IMR-90 (cell line): ENCODE data around the gene PPFIBP2. TPM values are rescaled to one million over a fixed set of nuclear protein-coding genes. Genes with fewer than 3 reads are reported as not detected.

ENCODE experiments used
- ATAC-seq: fragments of 200-7000 bp; cut with Tn5 transposase; 2 replicates; pipeline ENCODE4 v1.9.1; 2020; ENCODE audit warnings: low read depth, mild to moderate bottlenecking, moderate library complexity
- BruUV-seq: library from RNA; stranded (reverse); fragments of 400-500 nt; replicated peaks from 2 replicates; lab custom pipeline; 2021; lab: Mats Ljungman, UMichigan
- CTCF ChIA-PET: fragments of 300-600 bp; formaldehyde crosslinking; extraction: SDS; loops from one replicate; lab custom pipeline; 2021; ENCODE audit warnings: antibody characterized with exemption; lab: Yijun Ruan, JAX
- POLR2A ChIA-PET: fragments of 300-600 bp; sonication (Branson Sonifier 250); formaldehyde crosslinking; loops from one replicate; lab custom pipeline; 2022; ENCODE audit warnings: antibody characterized with exemption; ENCODE audit not compliant: unreplicated experiment; lab: Charles Lee
- DNase-seq: peaks from one replicate; pipeline ENCODE4 v3.0.0; 2013
- H2AFZ ChIP-seq: replicated peaks from 2 replicates; pipeline ENCODE3; 2013; ENCODE audit warnings: low read length, mild to moderate bottlenecking; ENCODE audit not compliant: poor library complexity
- H2AK5ac ChIP-seq: 2 replicates; pipeline ENCODE4 v1.6.1; 2013; ENCODE audit warnings: low read depth, low read length, inconsistent platforms
- H2AK9ac ChIP-seq: replicated peaks from 2 replicates; pipeline ENCODE3; 2013; ENCODE audit warnings: mild to moderate bottlenecking, low read depth, low read length, moderate library complexity; ENCODE audit not compliant: poor library complexity
- H2BK120ac ChIP-seq: 2 replicates; pipeline ENCODE4 v1.6.1; 2013; ENCODE audit warnings: low read depth, low read length, inconsistent platforms
- H2BK15ac ChIP-seq: 3 replicates; pipeline ENCODE4 v1.6.1; 2013; ENCODE audit warnings: low read depth, low read length, inconsistent platforms
- H2BK20ac ChIP-seq: 2 replicates; pipeline ENCODE4 v1.6.1; 2013; ENCODE audit warnings: low read depth, mild to moderate bottlenecking, inconsistent platforms, low read length, moderate library complexity
- H2BK5ac ChIP-seq: 2 replicates; pipeline ENCODE4 v1.6.1; 2013; ENCODE audit warnings: mild to moderate bottlenecking, low read depth, low read length, inconsistent platforms; ENCODE audit not compliant: poor library complexity, severe bottlenecking
- H3K14ac ChIP-seq: replicated peaks from 2 replicates; pipeline ENCODE4 v1.6.1; 2013; ENCODE audit warnings: low read depth, low read length, inconsistent platforms
- H3K18ac ChIP-seq: 2 replicates; pipeline ENCODE4 v1.6.1; 2013; ENCODE audit warnings: low read depth, low read length, control low read depth
- H3K23ac ChIP-seq: 2 replicates; pipeline ENCODE4 v1.6.1; 2013; ENCODE audit warnings: low read depth, low read length, inconsistent platforms
- H3K27ac ChIP-seq: 2 replicates; pipeline ENCODE4 v1.5.1; 2013; ENCODE audit warnings: mild to moderate bottlenecking, control low read depth, low read length; ENCODE audit not compliant: insufficient read depth
- H3K27me3 ChIP-seq: 2 replicates; pipeline ENCODE4 v1.6.1; 2013; ENCODE audit warnings: low read length; ENCODE audit not compliant: control insufficient read depth, insufficient read depth
- H3K36me3 ChIP-seq: 2 replicates; pipeline ENCODE4 v1.6.1; 2013; ENCODE audit warnings: low read length, mixed read lengths; ENCODE audit not compliant: control insufficient read depth, insufficient read depth
- H3K4ac ChIP-seq: 2 replicates; pipeline ENCODE4 v1.6.1; 2013; ENCODE audit warnings: low read depth, low read length, inconsistent platforms
- H3K4me1 ChIP-seq: 2 replicates; pipeline ENCODE4 v1.6.1; 2013; ENCODE audit warnings: low read length, mixed read lengths; ENCODE audit not compliant: control insufficient read depth, insufficient read depth
- H3K4me2 ChIP-seq: 2 replicates; pipeline ENCODE4 v1.6.1; 2013; ENCODE audit warnings: low read depth, mild to moderate bottlenecking, control low read depth, low read length, moderate library complexity
- H3K4me3 ChIP-seq: 2 replicates; pipeline ENCODE4 v1.5.1; 2013; ENCODE audit warnings: low read depth, mild to moderate bottlenecking, control low read depth, low read length, moderate library complexity; ENCODE audit not compliant: insufficient read depth
- H3K56ac ChIP-seq: 2 replicates; pipeline ENCODE4 v1.6.1; 2013; ENCODE audit warnings: low read length, inconsistent platforms; ENCODE audit not compliant: insufficient read depth; ENCODE audit errors: extremely low read depth
- H3K79me1 ChIP-seq, 2 experiments: 2 replicates each; pipeline ENCODE4 v1.6.1; 2013; ENCODE audit warnings: low read length in 2 of 2, inconsistent platforms in 1 of 2, low read depth in 1 of 2
- H3K9ac ChIP-seq: 2 replicates; pipeline ENCODE4 v1.6.1; 2013; ENCODE audit warnings: low read depth, low read length, control low read depth
- H3K9me1 ChIP-seq: 2 replicates; pipeline ENCODE4 v1.6.1; 2013; ENCODE audit warnings: low read length, inconsistent platforms; ENCODE audit not compliant: insufficient read depth
- H3K9me3 ChIP-seq: 2 replicates; pipeline ENCODE4 v1.6.1; 2013; ENCODE audit warnings: low read length; ENCODE audit not compliant: control insufficient read depth, insufficient read depth
- H4K20me1 ChIP-seq: 2 replicates; pipeline ENCODE4 v1.6.1; 2013; ENCODE audit warnings: low read length, inconsistent platforms; ENCODE audit not compliant: insufficient read depth
- H4K5ac ChIP-seq: 2 replicates; pipeline ENCODE4 v1.6.1; 2013; ENCODE audit warnings: mild to moderate bottlenecking, low read depth, low read length, control low read depth
- H4K8ac ChIP-seq, 2 experiments: 2 replicates each; pipeline ENCODE4 v1.6.1; 2013; ENCODE audit warnings: low read depth in 2 of 2, low read length in 2 of 2, control low read depth in 1 of 2, inconsistent platforms in 1 of 2
- H4K91ac ChIP-seq: 2 replicates; pipeline ENCODE4 v1.6.1; 2013; ENCODE audit warnings: low read depth, low read length, inconsistent platforms; ENCODE audit not compliant: insufficient read depth
- BHLHE40 ChIP-seq: fragments of 150-350 bp; IDR thresholded peaks from 2 replicates; pipeline ENCODE4 v1.6.1; 2016; ENCODE audit warnings: mild to moderate bottlenecking, low read depth, low read length
- CEBPB ChIP-seq: IDR thresholded peaks from 2 replicates; pipeline ENCODE4 v1.6.1; 2012; ENCODE audit warnings: low read depth, low read length, improper control_type of control experiment
- CHD1 ChIP-seq: IDR thresholded peaks from 2 replicates; pipeline ENCODE4 v1.6.1; 2012; ENCODE audit warnings: low read depth, low read length, improper control_type of control experiment
- CTCF ChIP-seq: conservative IDR thresholded peaks from 2 replicates; pipeline ENCODE4 v1.5.1; 2012; ENCODE audit warnings: mild to moderate bottlenecking, low read depth, low read length, improper control_type of control experiment
- FOS ChIP-seq: fragments of 150-350 bp; IDR thresholded peaks from 2 replicates; pipeline ENCODE4 v1.6.1; 2016; ENCODE audit warnings: low read depth, low read length
- MAFK ChIP-seq: IDR thresholded peaks from 2 replicates; pipeline ENCODE4 v1.6.1; 2012; ENCODE audit warnings: low read depth, low read length, improper control_type of control experiment
- MAZ ChIP-seq: IDR thresholded peaks from 2 replicates; pipeline ENCODE4 v1.6.1; 2012; ENCODE audit warnings: low read depth, mild to moderate bottlenecking, low read length, improper control_type of control experiment, moderate library complexity, borderline replicate concordance
- MXI1 ChIP-seq: IDR thresholded peaks from 2 replicates; pipeline ENCODE4 v1.6.1; 2012; ENCODE audit warnings: low read depth, mild to moderate bottlenecking, low read length, moderate library complexity, borderline replicate concordance
- NFE2L2 ChIP-seq: fragments of 150-350 bp; IDR thresholded peaks from 2 replicates; pipeline ENCODE4 v1.6.1; 2016; ENCODE audit warnings: low read depth, mild to moderate bottlenecking, low read length
- POLR2A ChIP-seq: IDR thresholded peaks from 2 replicates; pipeline ENCODE4 v1.6.1; 2012; ENCODE audit warnings: mild to moderate bottlenecking, low read depth, low read length
- RAD21 ChIP-seq: IDR thresholded peaks from 2 replicates; pipeline ENCODE4 v1.6.1; 2012; ENCODE audit warnings: low read length, improper control_type of control experiment
- RCOR1 ChIP-seq: IDR thresholded peaks from 2 replicates; pipeline ENCODE4 v1.6.1; 2012; ENCODE audit warnings: mild to moderate bottlenecking, low read length, improper control_type of control experiment; ENCODE audit not compliant: insufficient replicate concordance
- RFX5 ChIP-seq: IDR thresholded peaks from 2 replicates; pipeline ENCODE4 v1.8.0; 2012; ENCODE audit warnings: low read depth, mild to moderate bottlenecking, low read length, moderate library complexity
- SMC3 ChIP-seq: fragments of 150-350 bp; IDR thresholded peaks from 2 replicates; pipeline ENCODE4 v1.6.1; 2016; ENCODE audit warnings: low read depth, mild to moderate bottlenecking, antibody characterized with exemption, low read length, moderate library complexity
- USF2 ChIP-seq: fragments of 150-350 bp; IDR thresholded peaks from 2 replicates; pipeline ENCODE4 v1.6.1; 2017; ENCODE audit warnings: mild to moderate bottlenecking, antibody characterized with exemption, low read length, low read depth
- WGBS, 2 experiments: methylation state at CpG; one replicate each; pipeline versions ENCODE4 v1.1.5 to v1.1.7; 2013; ENCODE audit warnings: missing lambda C conversion rate in 2 of 2; ENCODE audit not compliant: insufficient read length in 1 of 2; ENCODE audit errors: extremely low coverage in 2 of 2; 5-methylcytosine and 5-hydroxymethylcytosine counted together
- dilution Hi-C: fragments of 300-500 bp; cut with HindIII; formaldehyde crosslinking; loops from one replicate; pipeline ENCODE4 v1.14.3; 2018; ENCODE audit warnings: low sequenced_read_pairs; ENCODE audit not compliant: unreplicated experiment
- in situ Hi-C: fragments of 300-500 bp; cut with MboI; formaldehyde crosslinking; loops from 3 replicates; pipeline ENCODE4 v1.14.3; 2019; ENCODE audit warnings: low sequenced_read_pairs, inconsistent platforms, mixed read lengths
- intact Hi-C: fragments of 100-400 bp; cut with micrococcal nuclease; formaldehyde crosslinking; loops from 2 replicates; pipeline ENCODE4 v1.10.0; 2022
- polyA plus RNA-seq, 3 experiments: library from polyadenylated mRNA; depleted of rRNA; stranded (reverse); fragments of >200 nt; gene quantifications; 2 replicates each; pipeline ENCODE4 v1.2.3, GENCODE V29; 2012; ENCODE audit warnings: low replicate concordance in 1 of 3
- total RNA-seq: library from RNA; depleted of rRNA; stranded (reverse); fragments of >200 nt; gene quantifications from 2 replicates; pipeline ENCODE4 v1.2.3, GENCODE V29; 2012
- TF ChIP-seq, protein P1 (sequence below): fragments of 150-350 bp; IDR thresholded peaks from 2 replicates; pipeline ENCODE4 v1.6.1; 2016; ENCODE audit warnings: low read depth, mild to moderate bottlenecking, low read length, moderate library complexity, borderline replicate concordance

PPFIBP2 gene
- total and polyA plus RNA-seq, 2 of the 4 experiments (the other 2 are of a cell fraction) = 6.0 to 11.8 TPM

DNA sequence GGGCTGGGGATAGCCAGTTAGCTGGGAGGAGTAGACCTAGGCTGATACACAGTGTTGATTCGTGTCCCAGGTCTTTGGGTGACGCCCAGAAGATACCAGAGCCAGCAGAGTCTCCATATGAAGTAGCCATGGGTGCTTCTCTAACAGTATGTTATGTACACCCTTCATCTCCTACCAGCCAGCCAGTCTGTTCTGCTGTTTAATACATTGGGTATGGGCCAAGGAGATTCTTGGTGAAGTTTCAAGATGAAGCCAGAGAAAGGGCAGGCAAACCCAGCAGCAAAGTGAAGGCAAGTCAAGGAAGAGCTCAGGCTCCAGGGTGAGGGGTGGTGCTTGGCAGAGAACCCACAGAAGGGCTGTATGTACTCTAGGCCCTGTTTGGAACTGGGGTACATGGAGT is 56.4 kb downstream of the PPFIBP2 start:
- H3K9me3 ChIP-seq = no peaks in the 10 kb centered on the region
- H3K4ac ChIP-seq = no peak overlapping the region
- no peak overlapping the region for H3K27ac ChIP-seq
- H3K14ac ChIP-seq = no peak overlapping the region
- H2BK20ac ChIP-seq = no peak overlapping the region
- DNase-seq = no peak
- no peak for ATAC-seq
- H3K56ac ChIP-seq = no peak overlapping the region
- no peaks in the 10 kb centered on the region for H3K36me3 ChIP-seq
- H2AFZ ChIP-seq = no peak overlapping the region
- ChIA-PET POLR2A (no interaction called here), CTCF (interaction anchor here (1.0 to 2.6 kb wide), 3 partner anchors 83 to 95 kb away, joined by 3 to 11 read pairs (median 4); no protein-coding TSS in a partner anchor)
- peaks cover 18% of the 10 kb centered on the region for H3K27me3 ChIP-seq
- H3K18ac ChIP-seq = no peak overlapping the region
- intact Hi-C loops = loop anchor here (2.0 to 10.0 kb wide), 3 partner anchors 87 to 325 kb away; no protein-coding TSS in a partner anchor
- dilution Hi-C loops = no loop called here
- no peak overlapping the region for H4K91ac ChIP-seq
- H2BK120ac ChIP-seq = no peak overlapping the region
- no peak overlapping the region for H2BK5ac ChIP-seq
- no peak overlapping the region for H3K23ac ChIP-seq
- BruUV-seq = no TSS peak
- no peak overlapping the region for H2AK5ac ChIP-seq
- H3K9ac ChIP-seq = no peak overlapping the region
- H3K79me1 ChIP-seq = no peaks in the 10 kb centered on the region
- peaks cover 9% of the 10 kb centered on the region; the same call in 1 of the 2 replicates for H3K9me1 ChIP-seq
- no peaks in the 10 kb centered on the region for H4K20me1 ChIP-seq
- TF ChIP-seq CEBPB = no peak
- TF ChIP-seq NFE2L2 = no peak
- no peak for TF ChIP-seq RCOR1
- TF ChIP-seq POLR2A = no peak
- no peak for TF ChIP-seq USF2
- TF ChIP-seq FOS = no peak
- TF ChIP-seq RFX5 = no peak
- TF ChIP-seq CTCF = no peak
- no peak for TF ChIP-seq CHD1
- TF ChIP-seq RAD21 = no peak
- TF ChIP-seq MAFK = no peak
- TF ChIP-seq, protein P1, sequence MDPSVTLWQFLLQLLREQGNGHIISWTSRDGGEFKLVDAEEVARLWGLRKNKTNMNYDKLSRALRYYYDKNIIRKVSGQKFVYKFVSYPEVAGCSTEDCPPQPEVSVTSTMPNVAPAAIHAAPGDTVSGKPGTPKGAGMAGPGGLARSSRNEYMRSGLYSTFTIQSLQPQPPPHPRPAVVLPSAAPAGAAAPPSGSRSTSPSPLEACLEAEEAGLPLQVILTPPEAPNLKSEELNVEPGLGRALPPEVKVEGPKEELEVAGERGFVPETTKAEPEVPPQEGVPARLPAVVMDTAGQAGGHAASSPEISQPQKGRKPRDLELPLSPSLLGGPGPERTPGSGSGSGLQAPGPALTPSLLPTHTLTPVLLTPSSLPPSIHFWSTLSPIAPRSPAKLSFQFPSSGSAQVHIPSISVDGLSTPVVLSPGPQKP = no peak
- TF ChIP-seq MAZ = no peak
- no peak for TF ChIP-seq BHLHE40
- TF ChIP-seq MXI1 = no peak
- no peak for TF ChIP-seq SMC3
- no peak overlapping the region for H4K5ac ChIP-seq
- in situ Hi-C loops = loop anchor here (5.0 to 25.0 kb wide), 4 partner anchors 82 to 417 kb away; partner anchors contain the start of gene EIF3F
- WGBS, 2 experiments = no CpG with 5 or more reads among the region's 2 CpGs
- H3K4me3 ChIP-seq = no peak overlapping the region
- H3K4me1 ChIP-seq = peaks cover 26% of the 10 kb centered on the region
- no peak overlapping the region for H2BK15ac ChIP-seq
- H4K8ac ChIP-seq = no peak overlapping the region
- H3K4me2 ChIP-seq = no peak overlapping the region
- H2AK9ac ChIP-seq = no peak overlapping the region
